HG03139 (cell line): ENCODE measurements around the gene CACNA2D1.

Source experiments
- ATAC-seq: cut with Tn5 transposase; IDR thresholded peaks from one replicate; pipeline ENCODE4 v1.9.1; 2021; ENCODE audit not compliant: unreplicated experiment

Gene CACNA2D1

DNA sequence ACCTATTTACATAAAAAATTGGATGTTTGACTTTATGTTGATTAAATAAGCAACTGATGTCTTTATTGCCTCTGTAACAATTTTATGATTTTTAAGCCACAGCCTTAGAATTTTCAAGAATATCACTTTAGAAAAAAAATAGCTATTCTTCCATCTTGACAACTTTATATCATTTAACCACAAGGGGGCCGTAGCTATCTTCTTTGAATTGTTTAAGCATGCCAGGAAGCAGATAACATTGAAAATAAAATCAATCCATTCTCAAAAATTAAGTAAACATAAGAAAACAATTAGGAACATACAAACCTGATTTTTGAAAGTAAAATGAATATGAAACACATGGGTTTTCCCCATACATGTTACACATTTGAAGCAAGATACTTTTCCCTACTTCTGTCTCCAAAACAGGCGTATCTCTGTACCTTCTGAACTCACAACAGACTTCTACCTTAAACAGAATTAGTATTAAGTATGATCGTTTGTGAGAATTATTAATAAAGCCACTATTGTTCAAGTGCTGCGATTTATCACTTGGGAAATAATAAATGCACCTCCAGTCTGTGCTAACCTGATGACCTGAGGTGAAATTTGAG is 209.0 kb downstream of the CACNA2D1 start:
- ATAC-seq = no peak

DNA sequence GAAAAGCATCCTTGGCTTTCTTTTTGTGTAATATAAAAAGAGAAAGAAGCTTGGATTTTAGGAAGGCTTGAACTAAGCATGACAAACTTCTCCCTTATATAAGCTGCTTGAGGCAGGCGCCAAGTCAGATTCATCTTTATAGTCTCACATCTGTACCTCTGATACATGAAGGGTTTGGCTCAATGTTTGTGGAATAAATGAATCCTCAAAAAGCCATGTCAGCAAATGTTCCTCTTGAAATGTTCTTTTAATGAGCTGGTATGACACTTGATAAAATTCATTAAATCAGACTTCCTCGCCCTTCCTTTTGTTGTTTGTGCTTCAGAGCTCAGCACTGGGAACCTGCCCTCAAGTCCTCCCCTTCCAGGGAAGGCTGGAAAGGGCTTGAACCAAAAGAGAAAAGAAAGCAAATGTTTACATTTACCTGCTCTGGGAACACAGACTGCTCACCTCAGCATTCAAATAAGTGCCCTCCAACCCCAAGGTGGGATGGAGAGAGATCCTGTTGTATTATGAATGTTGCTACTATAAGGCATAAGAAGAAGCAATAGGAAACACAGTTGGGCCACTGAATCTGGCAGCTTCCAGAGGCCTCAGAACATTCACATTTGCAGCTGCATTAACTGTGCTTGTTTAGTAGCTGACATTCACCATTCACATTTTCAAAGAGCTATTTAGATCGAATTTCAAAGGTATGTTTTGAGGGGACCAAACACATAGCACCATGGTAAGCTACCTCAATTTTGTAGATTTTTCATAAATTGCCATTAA is 212.6 kb downstream of the CACNA2D1 start:
- ATAC-seq = no peak

GRCh38 chr7:82229164-82229563 is 214.4 kb downstream of the CACNA2D1 start:
- no peak for ATAC-seq

DNA sequence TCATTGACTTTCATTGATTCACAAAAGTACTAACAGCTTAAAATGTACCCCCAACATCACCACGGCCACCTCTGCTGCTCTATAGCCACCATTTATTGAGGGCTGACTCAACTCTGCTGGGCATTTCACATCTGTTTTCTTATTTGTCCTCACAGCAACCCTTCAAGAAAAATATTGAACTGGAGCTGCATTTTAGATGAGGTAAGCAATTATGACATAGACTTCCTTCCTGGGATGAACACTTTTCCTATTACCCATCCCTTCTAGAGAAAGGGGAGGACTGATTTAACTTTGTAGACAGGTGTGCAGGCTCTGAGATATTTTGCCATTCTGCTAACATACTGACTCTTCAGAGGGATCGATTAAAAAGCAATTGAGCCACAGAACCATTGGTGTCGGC is 217.4 kb downstream of the CACNA2D1 start:
- ATAC-seq = no peak

DNA sequence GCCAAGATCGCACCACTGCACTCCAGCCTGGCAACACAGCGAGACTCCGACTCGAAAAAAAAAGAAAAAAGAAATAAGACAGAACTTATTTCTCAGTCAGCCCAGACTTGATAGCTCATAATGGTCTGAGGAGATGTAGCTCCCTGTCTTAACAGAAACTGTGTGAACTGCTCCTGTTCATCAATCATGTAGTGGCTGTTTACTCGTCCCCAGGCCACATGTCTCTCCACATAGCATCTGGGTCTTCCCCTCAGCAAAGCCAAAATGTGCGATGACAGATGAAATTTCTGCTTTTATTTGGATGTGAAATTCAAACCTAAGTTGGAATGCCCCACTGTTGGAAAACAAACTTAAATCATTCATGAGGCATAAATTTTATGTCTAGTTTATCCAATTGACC is 219.0 kb downstream of the CACNA2D1 start:
- ATAC-seq = no peak

DNA sequence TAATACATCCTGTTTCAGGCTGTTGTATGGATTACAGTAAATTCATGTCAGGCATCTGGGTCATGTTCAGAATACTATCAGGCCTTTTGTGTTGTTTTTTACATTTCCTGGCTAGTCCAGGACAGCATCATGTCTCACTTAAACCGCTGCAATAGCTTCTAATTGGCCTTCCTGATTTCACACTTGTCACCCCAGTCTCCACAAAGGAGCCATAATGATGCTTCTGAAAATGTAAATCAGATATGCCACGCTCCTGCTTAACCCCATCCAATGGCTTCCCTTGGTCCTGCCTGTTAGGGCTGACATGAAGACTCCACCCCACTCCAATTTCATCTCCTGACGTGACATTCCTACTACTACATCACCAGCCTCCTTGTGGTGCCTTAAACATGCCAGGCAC is 220.0 kb downstream of the CACNA2D1 start:
- no peak for ATAC-seq

DNA sequence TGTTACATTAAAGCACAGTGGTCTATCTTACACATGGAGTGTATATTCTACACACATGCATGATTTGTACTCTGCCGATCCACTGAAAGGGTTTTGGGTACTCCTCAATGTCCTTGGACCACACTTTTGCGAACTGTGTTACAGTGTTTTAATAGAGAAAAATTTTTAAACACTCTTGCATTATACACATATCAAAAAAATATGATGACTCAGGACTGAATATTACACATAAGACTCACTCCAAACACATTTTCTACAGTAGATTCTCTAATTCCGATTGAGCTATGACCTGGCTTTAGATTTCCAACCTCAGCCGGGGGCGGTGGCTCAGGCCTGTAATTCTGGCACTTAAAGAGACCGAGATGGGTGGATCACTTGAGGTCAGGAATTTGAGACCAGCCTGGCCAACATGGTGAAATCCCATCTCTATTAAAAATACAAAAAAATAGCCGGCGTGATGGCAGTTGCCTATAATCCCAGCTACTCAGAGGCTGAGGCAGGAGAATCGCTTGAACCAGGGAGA is 222.4 kb downstream of the CACNA2D1 start:
- no peak for ATAC-seq

DNA sequence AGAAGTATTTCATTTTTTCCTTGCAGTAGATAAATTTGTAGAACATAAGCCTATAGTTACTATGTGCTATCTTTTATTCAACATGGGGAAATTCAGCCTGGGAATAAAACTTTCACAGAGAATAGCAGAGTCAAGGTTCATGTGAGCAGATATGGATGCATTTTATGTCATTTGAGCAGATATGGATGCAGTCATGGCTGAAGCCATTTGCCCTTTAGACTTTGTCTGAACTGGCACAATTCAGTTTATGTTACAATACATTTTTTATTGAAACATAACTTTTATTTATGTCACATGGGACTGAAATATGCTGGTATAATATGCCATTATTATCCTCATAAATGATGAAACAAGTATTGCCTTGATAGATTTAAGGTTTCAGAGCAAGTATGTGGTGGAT is 231.1 kb downstream of the CACNA2D1 start:
- no peak for ATAC-seq

DNA sequence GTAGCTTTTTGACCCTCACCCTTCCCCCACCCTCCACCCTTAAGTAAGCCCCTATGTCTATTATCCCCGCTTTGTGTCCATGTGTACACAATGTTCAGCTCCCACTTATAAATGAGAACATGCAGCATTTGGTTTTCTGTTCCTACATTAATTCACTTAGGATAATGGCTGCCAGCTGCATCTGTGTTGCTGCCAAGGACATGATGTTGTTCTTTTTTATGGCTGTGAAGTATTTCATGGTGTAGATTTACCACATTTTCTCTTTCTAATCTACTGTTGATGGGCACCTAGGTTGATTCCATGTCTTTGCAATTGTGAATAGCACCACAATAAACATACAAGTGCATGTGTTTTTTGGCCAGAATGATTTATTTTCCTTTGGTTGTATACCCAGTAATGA is 232.2 kb downstream of the CACNA2D1 start:
- no peak for ATAC-seq

DNA sequence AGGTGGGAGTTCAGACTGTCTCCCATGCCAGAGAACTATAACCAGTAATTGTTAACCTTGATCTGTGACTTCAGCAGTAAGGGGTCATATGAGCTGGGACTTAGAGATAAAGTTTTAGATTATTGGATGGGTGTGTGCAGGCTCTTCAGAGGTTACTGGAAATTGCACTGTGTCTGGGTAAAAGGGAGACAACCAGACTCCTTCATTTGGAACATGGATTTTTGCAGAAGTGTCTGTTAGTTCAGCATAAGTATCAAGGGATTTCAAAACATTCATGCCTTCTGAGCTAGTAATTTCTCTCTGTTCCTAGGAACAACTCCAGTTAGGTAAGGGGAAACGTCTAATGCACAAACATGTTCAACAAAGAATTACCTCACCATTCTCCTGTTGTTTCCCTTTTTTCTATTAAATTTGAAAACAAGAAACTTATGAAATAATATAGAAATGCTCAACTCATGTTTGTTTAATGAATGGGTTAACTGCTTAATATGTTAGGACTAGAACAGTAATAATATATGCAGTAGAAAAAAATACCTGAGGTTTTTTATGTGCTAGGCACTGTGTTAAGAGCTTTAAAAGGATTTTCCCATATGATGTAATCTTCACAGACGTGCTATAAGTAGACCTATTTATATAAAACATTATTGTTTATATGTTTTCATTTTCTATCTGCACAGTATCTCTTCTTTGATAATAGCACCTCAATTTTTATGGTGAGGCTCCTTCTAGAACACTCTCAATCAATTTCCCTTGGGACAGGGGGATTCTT is 233.0 kb downstream of the CACNA2D1 start:
- no peak for ATAC-seq

- ATAC-seq = no peak
Measured at GRCh38 chr7:82209179-82209747, 234.3 kb downstream of the CACNA2D1 start.

- no peak for ATAC-seq
Measured at GRCh38 chr7:82204694-82205093, 238.9 kb downstream of the CACNA2D1 start.

DNA sequence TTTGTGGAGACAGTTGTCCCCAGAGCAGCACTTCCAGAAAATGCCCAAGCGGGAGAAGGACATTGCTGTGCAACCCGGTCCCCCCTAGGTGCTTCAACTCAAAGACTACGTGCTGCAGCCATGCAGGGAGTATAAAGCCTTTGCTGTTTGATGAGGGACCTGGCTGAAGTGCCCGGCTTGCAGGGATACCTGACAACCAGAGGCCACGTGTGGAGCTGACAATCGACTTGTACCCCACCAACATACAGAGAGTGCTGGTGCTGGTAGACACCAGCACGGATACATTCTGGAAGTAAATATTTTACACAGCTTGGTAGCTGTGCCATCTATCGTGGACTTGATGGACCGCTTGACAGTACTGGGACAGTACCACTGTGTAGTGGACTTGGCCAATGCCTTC is 240.6 kb downstream of the CACNA2D1 start:
- ATAC-seq = no peak

- ATAC-seq = no peak
Measured at GRCh38 chr7:82202107-82202506, 241.5 kb downstream of the CACNA2D1 start.

DNA sequence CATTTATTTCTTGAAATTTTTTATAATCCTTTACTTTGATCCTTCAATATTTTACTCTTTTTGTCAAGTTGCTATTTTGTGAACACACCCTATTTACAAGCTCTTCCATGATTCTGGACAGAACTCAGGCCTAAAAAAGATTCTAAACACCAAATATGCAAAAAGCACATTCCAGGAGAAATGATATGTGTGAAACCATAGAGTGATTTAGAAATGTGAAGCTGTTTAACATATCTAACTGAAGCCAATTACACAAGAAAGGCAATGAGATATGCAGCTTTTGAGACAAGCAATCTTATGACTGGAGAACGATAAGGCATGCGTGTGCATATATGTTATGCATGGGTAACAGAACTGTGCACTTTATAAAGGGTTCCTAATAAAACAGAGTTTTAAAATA is 243.0 kb downstream of the CACNA2D1 start:
- ATAC-seq = no peak

DNA sequence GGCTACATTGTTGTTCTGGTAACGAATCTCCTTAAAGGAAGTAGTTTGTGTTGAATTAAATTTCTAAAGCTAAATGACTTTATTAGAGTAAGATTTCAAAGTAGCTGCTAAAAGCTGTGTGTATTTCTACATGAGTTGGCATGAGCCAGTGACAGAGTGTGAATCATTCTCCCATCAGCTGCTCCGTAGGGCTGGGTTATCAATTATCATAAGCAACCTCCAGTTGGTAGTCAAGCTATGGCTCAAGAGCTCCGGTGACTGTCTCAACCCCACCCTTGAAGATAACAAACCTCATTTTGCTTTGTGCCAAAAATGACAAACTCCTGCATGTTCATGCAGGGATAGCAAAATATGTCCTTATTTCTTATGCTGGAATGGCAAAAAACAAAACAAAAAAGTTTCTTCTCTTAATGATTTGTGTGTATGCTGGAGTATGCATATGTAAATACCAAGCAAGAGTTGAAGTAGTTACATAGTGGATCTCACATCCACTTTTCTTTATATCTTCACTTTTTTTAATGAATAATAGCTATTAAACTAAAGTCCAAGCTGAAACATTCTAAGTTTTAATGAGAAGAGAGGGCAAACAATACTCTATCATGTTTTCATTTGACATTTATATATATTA is 249.4 kb downstream of the CACNA2D1 start:
- ATAC-seq = no peak

DNA sequence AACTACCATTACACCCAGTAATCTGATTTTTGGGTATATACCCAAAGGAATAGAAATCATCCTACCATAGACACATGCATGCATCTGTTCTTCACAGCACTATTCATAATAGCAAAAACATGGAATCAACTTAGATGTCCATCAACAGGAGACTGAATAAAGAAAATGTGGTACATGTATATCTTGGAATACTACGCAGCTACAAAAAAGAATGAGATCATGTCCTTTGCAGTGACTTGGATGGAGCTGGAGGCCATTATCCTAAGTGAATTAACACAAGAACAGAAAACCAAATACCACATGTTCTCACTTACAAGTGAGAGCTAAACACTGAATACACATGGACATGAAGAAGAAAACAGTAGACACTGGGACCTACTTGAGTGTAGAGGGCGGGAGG is 254.9 kb downstream of the CACNA2D1 start:
- ATAC-seq = no peak

DNA sequence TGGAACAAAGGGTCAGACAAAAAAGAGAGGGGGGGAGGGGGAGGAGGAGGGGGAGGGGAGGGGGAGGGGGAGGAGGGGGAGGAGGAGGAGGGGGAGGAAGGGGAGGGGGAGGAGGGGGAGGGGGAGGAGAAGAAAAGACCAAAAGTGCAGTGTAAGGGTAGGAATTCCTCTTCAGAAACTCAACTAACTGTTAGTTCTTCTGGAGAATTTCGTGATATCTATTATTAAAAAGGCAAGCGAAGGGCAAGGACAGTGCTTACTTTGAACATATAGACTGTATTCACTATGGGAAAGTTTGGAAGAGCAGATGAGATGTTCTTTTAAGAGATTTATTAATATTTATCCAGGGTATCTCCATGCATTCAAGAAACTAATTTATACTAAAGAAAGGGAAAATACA is 258.1 kb downstream of the CACNA2D1 start:
- no peak for ATAC-seq

DNA sequence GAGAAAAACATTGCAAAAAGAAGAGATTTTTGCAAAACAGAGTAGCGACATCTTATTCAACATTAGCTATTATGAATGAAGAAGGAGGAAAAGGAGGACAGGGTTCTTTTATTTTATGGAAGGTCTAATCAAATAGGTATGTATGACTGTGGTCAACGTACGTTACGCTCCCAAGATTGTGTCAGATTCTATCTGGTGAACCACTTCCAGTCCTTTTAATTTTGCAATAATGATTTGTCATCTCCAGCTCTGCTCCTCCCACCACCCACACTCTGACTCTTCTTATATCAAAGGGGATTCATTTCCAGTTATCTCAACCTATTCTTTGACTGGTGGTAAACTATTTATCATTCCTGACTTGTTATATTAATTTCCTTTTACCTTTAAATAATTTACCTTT is 259.9 kb downstream of the CACNA2D1 start:
- ATAC-seq = no peak

DNA sequence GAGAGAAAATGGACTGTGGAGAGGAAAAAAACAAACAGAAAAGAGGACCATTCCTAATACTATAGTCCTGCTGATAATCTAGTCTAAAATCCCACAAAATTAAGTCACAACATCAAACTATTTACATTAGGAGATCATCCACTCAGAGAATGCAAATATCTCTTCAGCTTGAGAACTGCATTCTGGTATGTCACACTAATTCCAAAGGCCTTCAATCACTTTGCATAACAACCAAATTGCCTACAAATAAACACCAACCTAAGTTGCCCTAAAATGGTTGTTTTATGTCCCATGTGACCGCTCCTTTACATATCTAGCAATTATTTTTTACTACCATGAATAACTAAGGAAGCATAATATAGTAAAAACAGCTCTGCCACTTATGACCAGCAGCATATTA is 264.3 kb downstream of the CACNA2D1 start:
- ATAC-seq = no peak

- ATAC-seq = no peak
Measured at GRCh38 chr7:82175319-82175718, 268.3 kb downstream of the CACNA2D1 start.
